Esophagus squamous epithelium (tissue), 4 donors: ENCODE data around the gene PTPN14.

ENCODE experiments used
- CTCF ChIP-seq, 6 experiments: fragments of 450-650 bp in 4 of 6; fragments of 200-600 bp in 2 of 6; sonication (generic) in 2 of 6; IDR thresholded peaks; one replicate each; pipeline ENCODE4 v1.5.1; 2016 to 2019; ENCODE audit warnings: antibody characterized with exemption in 6 of 6, mild to moderate bottlenecking in 4 of 6, moderate library complexity in 4 of 6
- POLR2A ChIP-seq, 4 donors: fragments of 450-650 bp; IDR thresholded peaks; one replicate each; pipeline ENCODE4 v1.6.1; 2017; ENCODE audit warnings: antibody characterized with exemption in 4 of 4, mild to moderate bottlenecking in 4 of 4, moderate library complexity in 3 of 4

- TF ChIP-seq CTCF (IDR thresholded peaks at IDR 0.05) = no peak
- peak in 1 of 4 donors; percentile 7 for TF ChIP-seq POLR2A (IDR thresholded peaks at IDR 0.05)
Observed at GRCh38 chr1:214552174-214552608, 789 bp upstream of the PTPN14 start.
